ENCODE measurements around the gene MEF2B. TPM values are rescaled to one million over a fixed set of nuclear protein-coding genes. Genes with fewer than 3 reads are reported as not detected.
"Not testable (repeated sequence)": the region's sequence is repeated elsewhere in the genome, so short reads cannot be mapped to it uniquely, and the experiment has no call there.

The MEF2B gene
- total RNA-seq, 1 experiment from 2014 or later: not detected

DNA sequence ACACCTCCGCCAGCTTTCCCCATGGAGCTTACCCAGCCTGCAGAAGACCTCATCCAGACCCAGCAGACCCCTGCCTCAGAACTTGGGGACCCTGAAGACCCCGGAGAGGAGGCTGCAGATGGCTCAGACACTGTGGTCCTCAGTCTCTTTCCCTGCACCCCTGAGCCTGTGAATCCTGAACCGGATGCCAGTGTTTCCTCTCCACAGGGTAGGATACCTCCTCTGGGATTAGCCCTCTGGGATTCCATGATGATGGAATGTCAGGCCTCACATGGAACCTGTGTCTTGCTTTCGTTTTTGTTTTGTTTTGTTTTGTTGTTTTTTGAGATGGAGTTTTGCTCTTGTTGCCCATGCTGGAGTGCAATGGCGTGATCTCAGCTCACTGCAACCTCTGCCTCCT, 23.9 kb upstream of the MEF2B start:
- no peak for DNase-seq (ENCODE audit: low read depth)

GRCh38 chr19:19192910-19193423, 22.9 kb upstream of the MEF2B start:
- no peak for DNase-seq (ENCODE audit: low read depth)

DNA sequence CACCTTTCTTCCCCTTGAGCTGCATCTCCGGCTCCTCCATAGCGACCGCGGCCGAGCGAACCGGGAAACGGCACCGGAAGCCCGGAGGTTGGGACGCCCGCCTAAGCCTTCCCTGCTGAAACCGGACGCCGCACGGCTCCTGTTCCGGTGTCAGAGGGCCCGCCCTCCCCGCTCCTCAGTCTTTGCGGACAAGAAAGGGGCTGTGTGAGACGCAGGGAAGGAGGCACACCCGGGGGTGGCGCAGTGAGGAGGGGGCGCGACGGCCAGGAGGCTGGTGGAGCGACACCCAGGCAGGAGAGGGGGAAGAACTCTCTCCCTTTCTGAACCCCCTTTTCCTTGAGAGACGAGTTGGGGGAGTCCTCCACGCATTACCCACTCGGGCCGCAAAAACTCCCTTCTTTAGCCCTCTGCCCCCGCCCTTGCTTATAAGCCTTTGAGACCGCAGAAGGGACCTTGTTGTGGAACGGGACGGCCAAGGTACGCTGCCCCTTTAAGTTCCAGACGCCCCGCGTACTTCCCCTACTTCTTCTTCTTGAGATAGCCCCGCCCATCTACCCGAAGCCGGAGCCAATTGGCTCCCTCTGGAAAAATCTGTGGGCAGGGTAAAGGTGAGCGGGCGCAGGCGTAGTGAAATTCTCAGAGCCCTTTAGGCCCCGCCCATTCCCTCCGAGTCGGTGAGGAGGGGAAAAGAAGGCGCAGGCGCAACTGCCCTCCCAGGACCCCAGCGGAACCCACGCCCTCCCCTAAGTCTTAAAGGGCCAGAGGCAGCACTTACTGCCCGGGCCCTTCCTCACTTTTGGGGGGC, 22.2 kb upstream of the MEF2B start, which contains the start of the genes BORCS8 and RFXANK:
BORCS8 (minus strand) TSS at position 75 of the 805 bp plus-strand sequence; CDS start at position 40, 35 bp downstream.
RFXANK (plus strand) TSS at position 181 of the 805 bp plus-strand sequence. CDS start 1,689 bp downstream, outside the sequence.
- DNase-seq (ENCODE audit: low read depth): peak; percentile 99

GRCh38 chr19:19191768-19192077, 21.7 kb upstream of the MEF2B start:
- DNase-seq (ENCODE audit: low read depth): no peak

DNA sequence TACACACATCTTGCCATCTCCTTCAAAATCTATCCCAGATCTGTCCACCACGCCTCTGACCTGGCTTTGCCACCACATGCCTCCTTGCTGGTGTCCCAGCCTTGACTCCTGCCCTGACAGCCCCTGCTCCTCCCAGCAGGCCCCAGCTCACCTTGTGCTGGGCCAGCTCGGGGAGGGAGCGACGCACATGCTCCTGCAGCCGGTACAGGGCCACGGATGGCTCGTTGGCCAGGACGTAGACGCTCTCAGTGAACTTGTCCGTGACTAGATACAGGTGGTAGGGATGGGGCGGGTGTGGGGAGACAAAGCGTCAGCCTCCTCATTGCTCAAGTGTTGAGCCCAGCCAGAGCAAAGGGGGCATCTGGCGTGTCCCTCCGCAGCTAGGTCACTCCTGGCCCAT, 16.7 kb upstream of the MEF2B start:
- DNase-seq (ENCODE audit: low read depth): no peak

GRCh38 chr19:19185853-19186740, 16.0 kb upstream of the MEF2B start:
- peak; percentile 19 for DNase-seq (ENCODE audit: low read depth)

DNA sequence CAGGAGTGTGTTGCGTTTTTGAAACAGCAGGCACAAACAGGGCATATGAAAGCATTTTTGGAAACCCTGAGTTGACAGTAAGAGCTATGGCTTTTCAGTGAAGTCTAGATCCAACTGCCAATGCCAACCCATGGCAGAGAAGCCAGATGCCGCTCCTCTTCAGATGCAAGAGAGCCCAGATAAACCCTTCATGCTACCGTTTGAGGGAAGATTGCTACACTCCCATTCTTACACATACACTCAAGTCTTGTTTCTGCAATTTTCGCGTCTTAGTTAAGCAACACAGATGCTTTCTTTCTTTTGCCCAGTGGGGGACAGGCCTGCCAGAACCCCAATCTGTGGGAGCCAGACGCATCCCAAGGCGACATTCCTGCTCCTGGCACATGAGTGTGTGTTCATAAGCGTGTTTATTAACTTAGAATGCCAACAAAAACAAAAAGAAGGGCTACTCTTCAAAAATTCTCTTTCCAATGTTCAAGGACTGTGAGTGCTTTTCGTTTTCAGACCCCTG, 11.5 kb upstream of the MEF2B start:
- DNase-seq (ENCODE audit: low read depth): no peak

DNA sequence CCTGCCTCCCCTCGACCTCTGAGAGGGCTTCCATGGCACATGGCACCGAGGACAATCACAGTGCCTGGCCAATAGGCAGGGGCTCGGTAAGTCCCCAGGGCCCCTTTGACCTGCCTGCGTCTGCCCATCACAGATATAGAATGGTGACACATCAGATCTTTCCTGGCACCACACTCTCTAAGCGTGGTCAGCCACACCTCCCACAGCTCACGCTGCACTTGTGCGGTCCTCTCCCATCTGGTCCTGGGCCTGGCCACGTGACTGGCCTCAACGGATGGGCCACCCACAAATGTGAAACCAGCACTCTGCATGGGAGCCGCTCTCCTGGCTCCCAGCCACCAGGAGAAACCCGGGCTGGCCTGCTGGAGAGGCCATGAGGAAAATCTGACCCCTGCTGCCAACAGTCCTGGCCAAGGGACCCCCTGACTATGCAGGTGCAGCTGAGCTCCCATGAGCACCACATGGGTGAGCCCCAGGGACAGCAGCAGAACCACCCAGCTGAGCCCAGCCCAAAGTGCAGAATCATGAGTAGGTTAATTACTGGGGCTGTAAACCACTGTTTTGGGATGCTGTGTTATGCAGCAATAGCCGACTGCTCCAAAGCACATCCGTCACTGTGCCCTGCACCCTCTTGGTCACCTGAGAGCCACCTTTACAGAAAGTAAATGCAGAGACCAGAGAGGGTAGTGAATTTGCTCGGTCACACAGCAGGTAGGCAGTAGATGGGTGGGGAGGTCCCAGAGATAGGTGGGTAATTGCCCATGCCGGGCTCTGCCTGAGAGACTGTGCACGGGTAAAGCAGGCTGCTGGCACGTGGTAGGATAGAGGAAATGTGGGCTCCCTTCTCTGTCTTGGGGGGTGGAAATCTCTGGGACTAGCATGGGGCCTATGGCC, 9.7 kb upstream of the MEF2B start:
- DNase-seq (ENCODE audit: low read depth): no peak

DNA sequence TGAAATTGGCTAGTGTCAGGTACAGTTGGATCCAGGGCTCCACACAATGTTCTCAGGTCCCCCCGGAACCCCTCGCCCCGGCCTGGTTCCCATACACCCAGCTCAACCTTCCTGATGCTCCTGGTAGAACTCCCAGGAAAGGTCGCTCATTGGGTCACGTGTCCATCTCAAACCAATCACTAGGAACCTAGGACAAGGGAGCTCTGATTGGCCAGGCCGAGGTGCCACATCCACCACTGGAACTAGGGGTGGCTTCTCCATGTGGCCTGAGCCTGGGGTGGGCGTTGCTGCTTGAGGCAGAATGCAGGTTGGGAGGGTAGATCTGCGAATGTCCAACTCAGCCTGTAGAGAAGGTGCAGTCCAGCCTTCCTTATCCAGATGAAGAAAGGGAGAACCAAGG, 6.9 kb upstream of the MEF2B start:
- no peak for DNase-seq (ENCODE audit: low read depth)

- not testable (repeated sequence) for DNase-seq (ENCODE audit: low read depth)
Measured at GRCh38 chr19:19173243-19173642, 3.2 kb upstream of the MEF2B start.

GRCh38 chr19:19171821-19172532, 1.9 kb upstream of the MEF2B start:
- no peak for DNase-seq (ENCODE audit: low read depth)

GRCh38 chr19:19170873-19171672, 1.0 kb upstream of the MEF2B start:
- DNase-seq (ENCODE audit: low read depth): no peak

- no peak for DNase-seq (ENCODE audit: low read depth)
Measured at GRCh38 chr19:19169236-19170052, 619 bp downstream of the MEF2B start.

GRCh38 chr19:19167612-19168011, 2.5 kb downstream of the MEF2B start:
- DNase-seq (ENCODE audit: low read depth): no peak

- no peak for DNase-seq (ENCODE audit: low read depth)
Measured at GRCh38 chr19:19165396-19165795, 4.7 kb downstream of the MEF2B start.

- no peak for DNase-seq (ENCODE audit: low read depth)
Measured at GRCh38 chr19:19162495-19162894, 7.6 kb downstream of the MEF2B start.

- DNase-seq (ENCODE audit: low read depth): no peak
Measured at GRCh38 chr19:19160461-19161035, 9.5 kb downstream of the MEF2B start.

DNA sequence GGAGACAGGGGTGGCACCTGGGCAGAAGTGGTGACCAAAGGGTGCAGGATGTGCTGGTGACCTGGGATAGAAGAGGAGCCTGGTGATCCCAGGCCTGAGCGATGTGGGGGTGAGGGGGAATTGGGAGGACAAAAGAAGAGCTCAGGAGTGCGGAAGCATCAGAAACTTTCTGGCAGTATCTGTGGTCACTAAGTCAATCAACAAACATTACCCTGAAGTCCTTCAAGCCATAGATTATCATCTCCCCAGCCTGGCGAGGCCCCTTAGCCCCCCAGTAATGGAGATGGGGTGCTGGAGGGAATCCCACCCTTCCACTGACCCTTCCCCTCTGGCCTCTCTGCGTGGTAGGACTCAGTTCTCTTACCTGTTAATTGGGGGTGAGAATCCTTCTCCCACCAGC, 10.5 kb downstream of the MEF2B start:
- DNase-seq (ENCODE audit: low read depth): no peak

All from HT1080 (cell line).